ENCODE data around the gene SLC2A9. TPM values are rescaled to one million over a fixed set of nuclear protein-coding genes. Genes with fewer than 3 reads are reported as not detected.

SLC2A9 gene
- total RNA-seq, 2 donors from 2014 or later: 1.1 to 1.7 TPM

DNA sequence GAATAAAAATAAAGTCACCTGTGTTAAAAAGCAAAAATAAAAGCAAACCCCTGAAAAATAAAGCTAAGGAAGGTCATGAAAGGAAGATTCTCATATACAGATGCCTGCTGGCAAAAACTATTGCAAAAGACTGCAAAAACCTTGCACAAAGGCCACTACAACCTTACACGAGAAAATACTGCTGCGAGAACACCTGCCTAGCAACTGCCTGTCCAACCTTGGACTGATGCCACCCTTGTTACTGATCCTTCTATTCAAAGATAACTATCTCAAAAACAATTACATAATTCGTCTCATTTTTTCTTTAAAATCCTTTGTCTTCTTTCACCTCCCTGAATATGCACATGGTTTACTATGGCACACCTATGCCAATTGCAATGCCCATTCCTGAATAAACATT, 49.6 kb downstream of the SLC2A9 start:
- no peak overlapping the region for H3K4me3 Mint-ChIP-seq
- H3K9me3 Mint-ChIP-seq: peaks cover 7 to 8% of the 10 kb centered on the region in 2 donors
- H3K36me3 Mint-ChIP-seq (ENCODE audit: insufficient read depth in 2 of 2): peaks cover 4 to 14% of the 10 kb centered on the region in 2 donors
- H3K27me3 Mint-ChIP-seq (ENCODE audit: low read depth): no peaks in the 10 kb centered on the region
- DNase-seq (no peak), ATAC-seq (replicated peaks in 1 of 2) (no peak)
- no peak overlapping the region for H3K27ac Mint-ChIP-seq
- H3K4me1 Mint-ChIP-seq (ENCODE audit: low read depth): peaks cover 13% of the 10 kb centered on the region

DNA sequence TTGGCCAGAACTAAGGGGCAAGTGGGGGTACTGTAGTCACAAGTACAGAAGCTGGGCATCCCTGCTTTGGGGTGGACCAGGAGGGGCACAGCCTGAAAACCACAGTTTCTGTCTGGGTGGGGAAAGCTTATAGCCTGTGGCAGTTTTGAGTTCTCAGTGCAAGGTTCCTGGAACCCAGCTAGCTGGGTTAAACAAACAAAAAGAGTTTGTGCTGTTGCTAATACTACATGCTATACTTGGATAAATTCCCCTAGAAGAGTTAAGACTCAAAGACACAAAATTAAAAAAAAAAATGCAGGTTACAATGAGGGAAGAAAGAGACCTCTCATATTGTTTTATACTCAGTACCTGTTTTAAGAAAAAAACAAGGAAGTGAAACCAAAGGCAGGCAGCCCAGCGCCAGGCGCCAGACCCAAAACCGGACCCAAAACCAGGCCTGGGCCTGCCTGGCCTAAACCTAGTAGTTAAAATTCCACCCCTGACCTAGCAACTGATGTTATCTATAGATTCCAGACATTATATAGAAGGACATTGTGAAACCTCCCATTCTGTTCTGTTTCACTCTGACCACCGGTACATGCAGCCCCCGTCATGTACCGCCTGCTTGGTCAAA, 50.8 kb downstream of the SLC2A9 start:
- ATAC-seq (replicated peaks in 1 of 2): no peak

DNA sequence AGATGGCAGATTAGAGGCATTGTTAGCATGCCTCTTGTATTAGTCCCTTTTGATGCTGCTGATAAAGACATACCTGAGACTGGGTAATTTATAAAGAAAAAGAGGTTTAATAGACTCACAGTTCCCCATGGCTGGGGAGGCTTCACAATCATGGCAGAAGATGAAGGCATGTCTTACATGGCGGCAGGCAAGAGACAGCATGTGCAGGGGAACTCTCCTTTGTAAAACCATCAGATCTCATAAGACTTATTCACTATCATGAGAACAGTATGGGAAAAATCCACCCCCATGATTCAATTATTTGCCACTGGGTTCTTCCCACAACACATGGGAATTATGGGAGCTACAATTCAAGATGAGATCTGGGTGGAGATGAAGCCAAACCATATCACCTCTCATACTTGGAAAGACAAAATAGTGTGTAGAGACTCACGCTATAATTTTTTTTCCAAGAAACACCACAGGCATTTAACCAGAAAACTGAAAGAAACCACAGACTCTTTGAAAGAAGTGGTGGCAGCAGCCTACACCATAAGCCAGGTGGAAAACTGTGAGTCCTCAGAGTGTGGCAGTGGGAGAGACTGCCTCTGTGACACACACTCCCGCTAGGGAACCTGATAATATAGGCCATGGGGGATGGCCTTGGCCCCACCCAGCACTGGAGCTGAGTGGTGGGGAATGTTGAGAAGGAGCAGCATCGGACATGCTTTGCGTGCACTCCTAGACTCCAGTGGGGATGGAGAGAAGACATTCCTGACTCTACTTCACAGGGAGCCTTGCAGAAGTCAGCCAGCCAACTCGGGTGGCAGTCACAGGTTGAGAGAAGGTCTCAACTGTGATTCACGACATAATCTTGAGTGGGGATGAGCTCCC, 51.5 kb downstream of the SLC2A9 start:
- Mint-ChIP-seq H3K36me3 (ENCODE audit: insufficient read depth in 2 of 2) (peaks cover 4 to 14% of the 10 kb centered on the region in 2 donors), H3K9me3 (peaks cover 7 to 8% of the 10 kb centered on the region in 2 donors), H3K4me1 (ENCODE audit: low read depth) (peaks cover 13% of the 10 kb centered on the region), H3K27ac (no peak overlapping the region), H3K4me3 (no peak overlapping the region), H3K27me3 (ENCODE audit: low read depth) (no peaks in the 10 kb centered on the region)
- ATAC-seq (replicated peaks in 1 of 2) (peak; percentile 59 to 75), DNase-seq (no peak)

More for the DNA sequence above, 50.8 kb downstream of the SLC2A9 start:
- Mint-ChIP-seq H3K27ac (no peak overlapping the region), H3K9me3 (peaks cover 7 to 8% of the 10 kb centered on the region in 2 donors), H3K36me3 (ENCODE audit: insufficient read depth in 2 of 2) (peaks cover 4 to 14% of the 10 kb centered on the region in 2 donors), H3K27me3 (ENCODE audit: low read depth) (no peaks in the 10 kb centered on the region), H3K4me1 (ENCODE audit: low read depth) (peaks cover 13% of the 10 kb centered on the region), H3K4me3 (no peak overlapping the region)
- no peak for DNase-seq

GRCh38 chr4:9968472-9968871, 52.8 kb downstream of the SLC2A9 start:
- DNase-seq (no peak), ATAC-seq (replicated peaks in 1 of 2) (no peak)
- Mint-ChIP-seq H3K9me3 (peaks cover 6 to 7% of the 10 kb centered on the region in 2 donors), H3K27me3 (ENCODE audit: low read depth) (no peaks in the 10 kb centered on the region), H3K27ac (no peak overlapping the region), H3K4me1 (ENCODE audit: low read depth) (peaks cover 13% of the 10 kb centered on the region), H3K4me3 (no peak overlapping the region), H3K36me3 (ENCODE audit: insufficient read depth in 2 of 2) (peaks cover 4 to 14% of the 10 kb centered on the region in 2 donors)

DNA sequence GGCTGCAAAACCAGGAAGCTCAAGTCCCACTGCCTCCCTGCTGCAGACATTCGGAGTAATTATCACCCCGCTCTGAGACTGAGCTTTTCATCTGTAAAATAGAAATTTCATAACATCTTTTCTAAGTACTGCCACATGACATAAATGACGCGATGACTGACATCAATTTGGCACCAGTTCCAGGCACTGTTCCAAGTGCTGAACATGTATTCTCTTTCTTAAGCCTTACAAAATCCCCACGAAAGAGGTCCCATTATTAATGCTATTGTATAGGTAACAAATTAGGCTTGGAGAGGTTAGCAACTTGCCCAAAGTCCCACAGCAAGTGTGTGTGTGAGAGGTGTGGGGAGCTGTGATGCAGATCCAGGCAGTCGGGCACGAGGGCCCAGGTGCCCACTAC, 56.4 kb downstream of the SLC2A9 start:
- peaks cover 6% of the 10 kb centered on the region for H3K4me1 Mint-ChIP-seq (ENCODE audit: low read depth)
- ATAC-seq (replicated peaks in 1 of 2): no peak
- H3K36me3 Mint-ChIP-seq (ENCODE audit: insufficient read depth in 2 of 2): peaks cover 3 to 4% of the 10 kb centered on the region in 2 donors

DNA sequence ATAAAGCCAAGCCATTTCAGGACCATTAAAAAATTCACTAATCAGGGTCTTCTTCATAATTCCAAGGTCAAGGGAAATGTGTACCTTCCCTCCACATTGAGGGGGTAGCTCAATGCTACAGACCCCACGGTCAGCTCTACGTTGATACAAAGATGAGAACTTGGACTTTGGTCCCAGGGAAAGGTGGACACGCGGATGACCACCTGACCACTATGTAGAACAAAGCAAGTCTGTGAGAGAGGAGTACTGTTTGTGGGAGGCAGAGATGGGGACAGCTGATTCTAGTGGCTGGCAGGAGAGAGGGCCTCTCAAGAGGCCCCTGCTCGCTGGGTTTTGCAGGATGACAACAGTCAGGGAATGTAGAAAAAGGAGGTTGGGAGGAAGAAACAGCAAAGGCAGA, 58.0 kb downstream of the SLC2A9 start:
- no peaks in the 10 kb centered on the region for H3K4me1 Mint-ChIP-seq (ENCODE audit: low read depth)
- no peak overlapping the region for H3K27ac Mint-ChIP-seq
- ATAC-seq (replicated peaks in 1 of 2): no peak
- DNase-seq: no peak
- H3K9me3 Mint-ChIP-seq: peaks cover 0 to 2% of the 10 kb centered on the region in 2 donors
- H3K36me3 Mint-ChIP-seq (ENCODE audit: insufficient read depth in 2 of 2): peaks cover 0 to 3% of the 10 kb centered on the region in 2 donors
- H3K4me3 Mint-ChIP-seq: no peak overlapping the region
- H3K27me3 Mint-ChIP-seq (ENCODE audit: low read depth): no peaks in the 10 kb centered on the region

More for the DNA sequence above, 56.4 kb downstream of the SLC2A9 start:
- Mint-ChIP-seq H3K27me3 (ENCODE audit: low read depth) (no peaks in the 10 kb centered on the region), H3K9me3 (peaks cover 0 to 2% of the 10 kb centered on the region in 2 donors), H3K27ac (no peak overlapping the region), H3K4me3 (no peak overlapping the region)
- DNase-seq: no peak

GRCh38 chr4:9962611-9963314, 58.5 kb downstream of the SLC2A9 start:
- Mint-ChIP-seq H3K4me1 (ENCODE audit: low read depth) (no peaks in the 10 kb centered on the region), H3K27ac (no peak overlapping the region), H3K4me3 (no peak overlapping the region), H3K9me3 (peaks cover 0 to 2% of the 10 kb centered on the region in 2 donors), H3K36me3 (ENCODE audit: insufficient read depth in 2 of 2) (peaks cover 0 to 3% of the 10 kb centered on the region in 2 donors), H3K27me3 (ENCODE audit: low read depth) (no peaks in the 10 kb centered on the region)
- DNase-seq: no peak
- ATAC-seq (replicated peaks in 1 of 2): no peak

GRCh38 chr4:9954468-9954867, 66.8 kb downstream of the SLC2A9 start:
- H3K4me3 Mint-ChIP-seq: no peak overlapping the region

DNA sequence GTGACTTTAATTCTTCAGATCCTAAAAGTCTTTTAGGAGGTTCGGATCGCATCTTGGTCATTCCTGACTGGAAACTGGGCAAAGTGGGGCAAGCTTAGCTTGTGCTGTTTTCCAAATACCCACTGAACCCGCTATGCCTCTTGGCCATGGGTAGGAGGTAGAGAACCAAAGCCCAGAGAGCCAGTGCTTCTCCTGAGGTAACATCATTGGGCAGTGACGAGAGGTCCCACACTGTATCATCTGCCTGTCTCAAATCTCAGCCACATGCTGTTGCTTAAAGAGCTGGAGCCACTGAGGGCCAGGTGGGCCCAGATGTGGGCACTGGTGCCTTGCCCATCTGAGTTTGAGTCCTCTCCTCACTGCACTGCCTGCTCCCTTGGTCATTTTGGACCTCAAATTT, 68.2 kb downstream of the SLC2A9 start:
- ATAC-seq (replicated peaks in 1 of 2): no peak

More at GRCh38 chr4:9954468-9954867, 66.8 kb downstream of the SLC2A9 start:
- H3K9me3 Mint-ChIP-seq: peaks cover 0 to 1% of the 10 kb centered on the region in 2 donors
- H3K27me3 Mint-ChIP-seq (ENCODE audit: low read depth): no peaks in the 10 kb centered on the region
- no peak for DNase-seq
- H3K36me3 Mint-ChIP-seq (ENCODE audit: insufficient read depth in 2 of 2): peaks cover 0 to 6% of the 10 kb centered on the region in 2 donors
- ATAC-seq (replicated peaks in 1 of 2): no peak
- H3K27ac Mint-ChIP-seq: no peak overlapping the region
- H3K4me1 Mint-ChIP-seq (ENCODE audit: low read depth): no peaks in the 10 kb centered on the region

GRCh38 chr4:9952415-9952950, 68.8 kb downstream of the SLC2A9 start:
- DNase-seq (no peak), ATAC-seq (replicated peaks in 1 of 2) (no peak)
- Mint-ChIP-seq H3K36me3 (ENCODE audit: insufficient read depth in 2 of 2) (peaks cover 0 to 6% of the 10 kb centered on the region in 2 donors), H3K4me3 (no peak overlapping the region), H3K4me1 (ENCODE audit: low read depth) (no peaks in the 10 kb centered on the region), H3K27ac (no peak overlapping the region), H3K9me3 (peaks cover 0 to 1% of the 10 kb centered on the region in 2 donors), H3K27me3 (ENCODE audit: low read depth) (peaks cover 6% of the 10 kb centered on the region)

More for the DNA sequence above, 68.2 kb downstream of the SLC2A9 start:
- no peaks in the 10 kb centered on the region for H3K4me1 Mint-ChIP-seq (ENCODE audit: low read depth)
- H3K27me3 Mint-ChIP-seq (ENCODE audit: low read depth): peaks cover 6% of the 10 kb centered on the region
- H3K27ac Mint-ChIP-seq: no peak overlapping the region
- DNase-seq: no peak
- peaks cover 0 to 6% of the 10 kb centered on the region in 2 donors for H3K36me3 Mint-ChIP-seq (ENCODE audit: insufficient read depth in 2 of 2)
- H3K9me3 Mint-ChIP-seq: peaks cover 0 to 1% of the 10 kb centered on the region in 2 donors
- no peak overlapping the region for H3K4me3 Mint-ChIP-seq

DNA sequence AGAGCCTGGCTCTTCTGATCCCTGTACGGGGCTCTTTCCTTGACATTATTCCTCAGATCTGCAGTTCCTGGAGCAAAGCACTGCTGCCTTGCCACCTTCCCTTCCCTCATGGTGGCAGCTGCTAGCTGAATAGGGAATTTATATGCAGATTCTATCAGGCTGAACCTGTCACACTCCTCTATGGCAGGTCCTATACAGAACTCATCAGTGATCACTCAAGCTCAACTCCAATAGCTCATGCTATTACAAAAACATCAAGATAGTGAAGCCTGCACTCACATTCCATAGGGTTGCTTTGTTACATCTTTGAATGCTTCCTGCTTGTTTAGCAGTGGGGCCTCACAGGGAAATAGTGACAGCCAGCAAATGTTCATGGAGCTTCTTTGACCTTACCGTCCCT, 71.7 kb downstream of the SLC2A9 start:
- Mint-ChIP-seq H3K27ac (no peak overlapping the region), H3K4me3 (no peak overlapping the region), H3K9me3 (no peaks in the 10 kb centered on the region), H3K4me1 (ENCODE audit: low read depth) (no peaks in the 10 kb centered on the region), H3K36me3 (ENCODE audit: insufficient read depth in 2 of 2) (no peaks in the 10 kb centered on the region), H3K27me3 (ENCODE audit: low read depth) (peaks cover 6% of the 10 kb centered on the region)
- DNase-seq (no peak), ATAC-seq (replicated peaks in 1 of 2) (no peak)

DNA sequence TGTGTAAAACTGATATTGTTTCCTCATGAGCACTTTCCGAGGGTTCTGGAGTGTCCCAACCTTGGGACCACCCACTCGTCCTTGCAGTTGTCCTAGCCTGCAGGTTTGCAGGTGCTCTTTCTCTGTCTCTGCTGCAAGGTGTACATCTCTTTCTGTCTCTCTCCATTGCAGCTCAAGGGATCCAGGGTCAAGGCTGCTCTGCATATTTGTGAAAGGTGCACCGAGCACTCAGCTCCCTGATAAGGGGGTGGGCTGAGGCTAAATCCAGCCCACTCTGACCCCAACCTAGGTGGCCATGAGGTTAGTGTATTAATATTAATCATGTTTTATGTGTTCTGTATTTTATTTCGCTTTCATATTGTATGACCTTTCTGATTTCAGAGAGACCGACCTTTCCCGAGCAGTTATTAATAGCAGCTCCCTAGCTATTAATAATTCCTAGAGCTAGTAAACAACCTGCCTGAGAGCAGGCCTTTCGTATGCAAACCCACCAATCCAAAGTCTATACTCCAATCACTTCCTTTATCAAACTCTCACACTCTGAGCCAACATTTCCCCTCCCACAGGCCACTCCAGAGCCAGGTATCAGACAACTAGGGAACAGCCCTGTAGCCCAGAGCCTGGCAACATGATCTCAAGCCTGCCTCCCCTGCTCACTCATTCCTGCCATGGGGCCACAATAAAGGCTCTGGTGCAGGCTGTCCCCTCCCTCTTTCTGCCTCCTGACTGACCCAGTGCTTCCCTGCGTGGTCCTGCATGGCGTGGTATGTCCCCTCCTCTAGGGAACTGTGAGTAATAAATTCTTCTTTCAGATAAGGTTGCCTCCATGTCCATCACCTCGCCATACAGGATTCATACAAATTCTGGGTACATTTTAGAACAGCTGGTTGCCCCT, 73.9 kb downstream of the SLC2A9 start:
- DNase-seq: no peak
- no peaks in the 10 kb centered on the region for H3K36me3 Mint-ChIP-seq (ENCODE audit: insufficient read depth in 2 of 2)
- peaks cover 6% of the 10 kb centered on the region for H3K27me3 Mint-ChIP-seq (ENCODE audit: low read depth)
- H3K4me1 Mint-ChIP-seq (ENCODE audit: low read depth): no peaks in the 10 kb centered on the region
- no peaks in the 10 kb centered on the region for H3K9me3 Mint-ChIP-seq
- no peak overlapping the region for H3K27ac Mint-ChIP-seq
- ATAC-seq (replicated peaks in 1 of 2): no peak
- no peak overlapping the region for H3K4me3 Mint-ChIP-seq

All from activated T-cell treated with anti-CD3 and anti-CD28 coated beads, Interleukin-2, amount 50 U/mL, for 72 hours (primary cell).